Hematopoietic multipotent progenitor cell treated with erythropoietin and hydrocortisone succinate and interleukin-3 and kit ligand, for 4 days (in vitro differentiated cells): Measurements from ENCODE around the gene MDH2.
"Not testable (repeated sequence)": the region's sequence is repeated elsewhere in the genome, so short reads cannot be mapped to it uniquely, and the experiment has no call there.

Source experiments
- DNase-seq: peaks from one replicate; pipeline ENCODE4 v3.0.0-alpha.2; 2015

MDH2 gene

DNA sequence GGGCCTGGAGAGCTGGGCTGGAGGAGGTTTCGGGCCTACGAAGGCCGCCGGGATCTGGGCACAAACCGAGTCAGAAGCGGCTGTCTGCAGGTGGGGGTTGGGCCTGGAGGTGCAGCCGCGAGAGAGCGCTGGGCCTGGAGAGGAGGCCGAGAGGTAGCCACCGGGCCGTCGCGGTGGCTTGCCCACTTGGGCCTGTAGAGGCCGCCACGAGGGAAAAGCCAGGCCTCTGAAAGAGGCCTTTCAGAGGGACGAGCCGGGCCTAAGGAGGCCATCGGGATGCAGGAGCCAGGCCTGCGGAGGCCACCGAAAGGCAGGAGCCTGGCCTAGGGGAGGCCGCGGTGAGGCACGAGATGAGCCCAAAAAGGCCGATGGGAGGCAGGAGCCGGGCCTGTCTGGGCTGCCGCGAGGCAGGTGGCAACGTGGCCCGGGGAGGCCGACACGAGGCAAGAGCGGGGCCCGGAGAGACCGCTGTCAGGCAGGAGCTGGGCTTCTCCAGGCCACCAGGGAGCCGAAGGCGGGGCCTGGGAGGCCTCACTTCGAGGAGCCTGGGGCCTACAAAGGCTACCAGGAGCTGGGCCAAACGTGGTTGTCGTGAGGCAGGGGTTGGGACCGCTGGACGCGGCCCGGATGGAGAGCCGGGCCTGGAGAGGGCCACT is 25.6 kb downstream of the MDH2 start:
- no peak for DNase-seq

DNA sequence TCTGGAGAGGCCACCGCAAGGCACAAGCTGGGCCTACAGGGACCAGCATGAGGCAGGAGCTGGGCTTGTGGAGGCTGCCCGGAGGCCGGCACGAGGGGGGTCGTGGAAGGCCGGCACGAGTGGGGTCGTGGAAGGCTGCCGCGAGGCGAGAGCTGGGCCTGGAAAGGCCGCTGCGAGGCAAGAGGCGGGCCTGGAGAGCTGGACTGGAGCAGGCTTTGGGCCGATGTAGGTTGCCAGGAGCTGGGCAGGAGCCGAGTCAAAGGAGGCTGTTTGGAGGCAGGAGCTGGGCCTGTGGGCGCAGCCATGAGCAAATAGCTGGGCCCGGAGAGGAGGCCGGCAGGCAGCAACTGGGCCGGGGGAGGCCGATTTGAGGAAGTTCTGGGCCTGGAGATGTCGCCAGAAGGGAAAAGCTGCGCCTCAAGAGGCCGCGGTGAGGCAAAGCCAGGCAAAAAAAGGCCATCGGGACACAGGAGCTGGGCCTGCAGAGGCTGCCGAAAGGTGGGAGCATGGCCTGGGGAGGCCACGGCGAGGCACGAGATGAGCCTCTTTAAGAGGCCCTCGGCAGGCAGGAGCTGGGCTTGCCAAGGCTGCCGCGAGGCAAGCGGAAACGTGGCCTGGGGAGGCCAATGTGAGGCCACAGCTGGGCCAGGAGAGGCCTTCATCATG is 26.5 kb downstream of the MDH2 start:
- DNase-seq, result no peak

DNA sequence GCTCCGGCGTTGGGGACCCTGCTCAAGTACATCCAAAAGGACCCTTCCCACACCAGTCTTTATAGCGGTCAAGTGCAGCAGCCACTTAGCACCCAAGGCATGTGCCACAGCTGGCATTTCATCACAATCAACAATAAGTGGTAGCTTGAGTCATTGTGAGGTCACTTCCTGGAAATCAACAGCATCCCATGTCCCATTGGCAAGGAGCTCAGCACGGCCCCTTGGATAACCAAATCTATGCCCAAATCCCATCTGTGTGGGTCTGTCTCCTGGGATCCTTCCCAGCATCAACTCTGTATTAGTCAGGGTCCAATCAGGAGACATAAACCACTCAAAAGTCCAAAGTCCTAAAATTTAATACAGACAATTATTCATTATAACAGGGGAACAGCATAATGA is 27.1 kb downstream of the MDH2 start:
- DNase-seq, result no peak

DNA sequence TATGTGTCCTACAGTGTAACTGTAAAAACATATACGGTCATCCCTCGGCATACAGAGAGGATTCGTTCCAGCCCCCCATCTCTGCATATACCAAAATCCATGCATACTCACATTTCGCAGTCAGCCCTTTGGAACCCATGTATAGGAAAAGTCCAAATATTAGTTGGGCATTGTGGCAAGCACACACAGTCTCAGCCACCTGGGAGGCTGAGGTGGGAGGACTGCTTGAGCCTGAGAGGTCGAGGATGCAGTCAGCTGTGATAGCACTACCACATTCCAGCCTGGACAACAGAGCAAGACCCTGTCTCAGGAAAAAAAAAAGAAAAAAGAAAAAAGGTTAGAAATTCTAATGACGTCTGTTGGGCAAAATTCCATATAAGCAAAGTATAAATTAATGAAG is 29.1 kb downstream of the MDH2 start:
- DNase-seq, result no peak

DNA sequence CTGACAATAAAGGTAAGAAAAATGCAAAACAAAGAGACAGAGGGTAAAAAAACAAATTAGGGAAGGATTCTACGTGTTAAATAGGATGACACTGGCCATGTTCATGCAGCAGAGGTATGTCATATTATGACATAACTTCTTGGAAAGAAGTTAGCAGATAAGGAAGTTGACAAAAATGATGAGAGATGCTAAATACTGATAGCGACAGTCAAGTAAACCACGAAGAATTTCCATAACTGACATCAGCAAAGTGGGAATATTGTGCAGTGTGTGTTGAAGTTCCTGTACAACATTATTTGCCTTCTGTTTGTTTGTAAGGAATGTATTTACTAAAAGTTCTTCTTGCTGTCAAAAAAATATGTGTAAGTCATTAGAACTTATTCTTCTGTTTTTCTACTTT is 29.5 kb downstream of the MDH2 start:
- peak; percentile 38 for DNase-seq

DNA sequence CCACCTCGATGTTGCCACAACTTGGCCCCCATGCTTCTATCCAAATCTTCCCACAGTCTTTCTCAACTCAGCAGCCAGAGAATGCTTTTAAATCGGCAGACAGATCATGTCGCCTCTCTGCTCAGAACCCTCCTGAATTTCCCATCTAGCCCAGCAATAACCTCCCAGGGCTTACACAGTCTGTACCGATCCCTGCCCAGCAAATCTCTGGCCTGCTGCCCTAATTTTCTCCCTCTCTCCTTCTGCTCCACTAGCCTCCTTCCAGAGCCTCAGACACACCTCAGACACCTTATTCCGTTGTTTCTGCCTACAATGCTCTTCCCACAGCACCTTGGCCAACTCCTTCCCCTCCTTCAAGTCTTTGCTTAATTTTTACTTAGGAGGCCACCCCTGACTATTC is 32.3 kb downstream of the MDH2 start:
- no peak for DNase-seq

DNA sequence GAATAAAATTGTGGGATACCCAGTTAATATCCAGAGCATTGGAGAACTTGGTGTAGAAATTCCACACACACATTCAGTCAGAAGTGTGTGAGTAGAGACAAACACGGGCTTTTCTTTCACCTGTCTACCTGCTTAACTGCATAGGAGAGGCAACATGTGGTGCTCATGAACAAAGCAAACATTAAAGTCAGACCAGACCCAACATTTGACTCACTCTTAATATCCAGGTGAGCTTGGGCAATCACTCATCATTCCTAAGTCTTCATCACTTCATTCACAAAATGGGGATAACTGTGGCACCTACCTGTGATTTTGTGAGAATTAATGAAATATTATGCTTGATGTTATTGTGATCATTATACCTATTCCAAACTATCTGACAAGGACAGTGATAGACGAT is 36.2 kb downstream of the MDH2 start:
- not testable (repeated sequence) for DNase-seq

DNA sequence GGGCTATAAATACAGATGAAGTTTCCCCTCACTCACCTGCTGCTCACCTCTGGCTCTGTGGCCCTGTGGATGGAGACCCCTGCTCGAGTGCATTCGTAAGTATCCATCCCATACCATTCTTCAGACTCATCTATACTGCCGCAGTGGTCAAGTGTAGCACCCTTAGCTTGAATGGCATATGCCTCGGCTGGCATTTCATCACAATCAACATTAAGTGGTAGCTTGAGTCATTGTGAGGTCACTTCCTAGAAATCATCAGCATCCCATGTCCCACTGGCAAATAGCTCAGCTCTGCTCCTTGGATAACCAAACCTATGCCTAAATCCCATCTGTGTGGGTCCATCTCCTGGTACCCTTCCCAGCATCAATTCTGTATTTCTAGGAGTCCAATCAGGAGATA is 38.2 kb downstream of the MDH2 start:
- DNase-seq, result no peak

DNA sequence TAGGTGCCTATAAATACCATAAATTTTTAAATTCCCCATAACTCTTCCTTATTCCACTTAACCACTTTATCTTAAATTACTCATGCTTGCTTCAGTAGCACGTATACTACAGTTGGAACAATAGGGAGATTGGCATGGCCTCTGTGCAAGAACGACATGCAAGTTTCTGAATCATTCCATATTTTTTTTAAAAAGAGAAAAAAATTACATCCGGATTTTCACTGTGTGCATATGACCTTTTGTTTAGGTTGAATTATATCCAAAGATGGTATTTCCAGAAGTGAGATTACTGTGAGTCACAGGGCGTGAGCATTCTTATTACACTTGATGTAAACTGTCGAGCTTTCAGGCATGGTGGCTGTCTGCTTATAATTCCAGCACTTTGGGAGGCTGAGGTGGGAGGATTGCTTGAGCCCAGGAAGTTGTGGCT is 39.5 kb downstream of the MDH2 start:
- not testable (repeated sequence) for DNase-seq

DNA sequence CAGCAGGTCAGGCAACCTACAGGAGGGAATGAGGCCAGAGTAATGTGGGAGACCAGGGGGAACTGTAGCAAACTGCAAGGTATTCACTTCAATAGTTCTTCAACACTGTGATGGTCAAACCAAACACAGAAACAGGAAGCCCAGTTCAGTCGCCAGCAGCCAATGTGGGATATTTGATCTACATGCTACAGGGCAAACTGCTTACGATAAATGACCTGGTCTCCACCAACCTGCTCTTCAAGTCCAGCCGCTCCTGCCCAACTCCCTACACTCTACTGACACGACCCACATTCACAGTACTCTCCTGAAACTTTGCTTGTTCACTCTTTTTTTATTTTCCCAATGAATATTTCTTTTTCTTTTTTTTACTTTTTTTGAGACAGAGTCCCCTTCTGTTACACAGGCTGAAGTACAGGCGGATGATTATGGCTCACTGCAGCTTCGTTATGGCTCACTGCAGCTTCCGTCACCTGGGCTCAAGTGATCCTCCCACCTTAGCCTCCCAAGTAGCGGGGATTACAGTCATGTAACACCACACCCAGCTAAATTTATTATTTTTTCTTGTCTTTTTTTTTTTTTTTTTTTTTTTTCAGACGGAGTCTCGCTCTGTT is 42.1 kb downstream of the MDH2 start:
- DNase-seq, result no peak

DNA sequence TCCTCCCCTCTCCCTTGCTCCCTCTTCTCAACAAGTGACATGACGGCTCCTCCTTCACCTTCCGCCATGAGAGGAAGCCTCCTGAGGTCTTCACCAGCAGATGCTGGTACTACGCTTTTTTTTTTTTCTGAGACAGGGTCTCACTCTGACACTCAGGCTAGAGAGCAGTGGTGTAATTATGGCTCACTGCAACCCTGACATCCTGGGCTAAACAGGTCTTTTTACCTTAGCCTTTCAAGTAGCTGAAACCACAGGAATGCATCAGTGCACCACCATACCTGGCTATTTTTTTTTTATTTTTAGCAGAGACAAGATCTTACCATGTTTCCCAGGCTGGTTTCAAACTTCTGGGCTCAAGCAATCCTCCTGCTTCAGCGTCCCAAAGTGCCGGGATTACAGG is 43.6 kb downstream of the MDH2 start:
- DNase-seq, result no peak

DNA sequence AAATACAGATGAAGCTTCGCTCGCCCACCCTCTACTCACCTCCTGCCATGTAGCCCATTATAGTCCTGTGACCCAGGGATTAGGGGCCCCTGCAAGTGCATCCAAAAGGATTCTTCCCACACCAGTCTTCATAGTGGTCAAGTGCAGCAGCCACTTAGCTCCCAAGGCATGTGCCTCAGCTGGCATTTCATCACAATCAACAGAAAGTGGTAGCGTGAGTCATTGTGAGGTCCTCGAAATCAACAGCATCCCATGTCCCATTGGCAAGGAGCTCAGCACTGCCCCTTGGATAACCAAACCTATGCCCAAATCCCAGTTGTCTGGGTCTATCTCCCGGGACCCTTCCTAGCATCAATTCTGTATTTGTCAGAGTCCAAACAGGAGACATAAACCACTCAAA is 45.6 kb downstream of the MDH2 start:
- DNase-seq, result not testable (repeated sequence)

DNA sequence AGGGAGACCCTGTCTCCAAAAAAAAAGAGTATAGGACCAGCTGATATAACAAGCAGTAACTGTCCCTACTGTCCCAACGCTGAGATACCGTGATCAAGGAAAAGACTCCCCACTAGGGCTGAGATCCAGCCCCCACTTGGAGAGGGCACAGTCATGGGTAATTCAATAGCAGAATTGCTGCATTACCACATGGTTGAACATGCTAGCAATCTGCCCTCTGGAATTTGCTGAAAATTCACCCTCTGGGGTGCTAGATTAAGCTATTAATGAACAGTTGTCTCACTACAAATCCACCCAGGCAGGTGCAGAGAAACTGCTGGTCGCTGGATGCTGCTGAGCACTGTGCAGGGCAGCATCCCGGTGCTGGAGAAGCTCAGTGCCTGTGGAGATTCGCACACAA is 46.4 kb downstream of the MDH2 start:
- not testable (repeated sequence) for DNase-seq

DNA sequence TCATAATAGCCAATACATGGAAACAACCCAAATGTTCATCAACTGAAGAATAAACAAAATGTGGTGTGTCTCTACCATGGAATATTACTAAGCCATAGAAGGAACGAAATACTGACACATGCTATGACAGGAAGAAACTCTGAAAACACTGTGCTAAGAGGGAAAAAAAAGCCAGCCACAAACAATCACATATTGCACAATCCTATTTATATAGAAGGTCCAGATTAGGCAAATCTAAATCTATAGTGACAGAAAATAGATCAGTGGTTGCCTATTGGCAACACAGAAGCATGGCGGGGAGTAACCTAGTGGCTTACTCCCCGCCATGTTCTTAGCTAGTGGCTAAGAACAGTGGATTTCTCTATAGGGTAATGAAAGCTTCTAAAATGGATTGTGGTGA is 48.0 kb downstream of the MDH2 start:
- DNase-seq, result no peak

DNA sequence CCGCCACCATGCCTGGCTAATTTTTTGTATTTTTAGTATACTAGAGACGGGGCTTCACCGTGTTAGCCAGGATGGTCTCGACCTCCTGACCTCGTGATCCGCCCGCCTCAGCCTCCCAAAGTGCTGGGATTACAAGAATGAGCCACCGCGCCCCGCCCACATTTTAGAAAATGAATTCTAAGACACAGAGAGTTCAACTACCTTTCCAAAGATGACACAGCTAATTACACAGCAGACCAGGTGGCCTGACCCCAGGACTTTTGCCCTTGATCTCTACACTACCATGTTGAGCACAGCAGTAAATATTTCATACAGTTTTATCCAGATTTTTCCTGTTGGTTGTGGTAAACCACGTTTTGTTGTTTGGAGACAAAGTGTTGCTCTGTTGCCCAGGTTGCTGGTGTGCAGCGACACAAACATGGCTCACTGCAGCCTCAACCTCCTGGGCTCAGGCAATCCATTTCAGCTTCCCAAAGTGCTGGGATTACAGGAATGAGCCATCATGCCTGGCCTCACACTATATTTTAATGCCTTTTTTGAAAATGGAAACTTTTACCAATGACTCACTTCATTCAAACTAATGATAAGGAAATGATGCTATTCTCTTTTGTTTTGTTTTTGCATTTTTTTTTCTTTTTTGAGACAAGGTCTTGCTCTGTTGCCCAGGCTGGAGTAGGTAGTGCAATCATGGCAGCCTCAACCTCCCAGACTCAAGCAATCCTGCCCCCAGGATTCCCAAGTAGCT is 54.0 kb downstream of the MDH2 start:
- not testable (repeated sequence) for DNase-seq

DNA sequence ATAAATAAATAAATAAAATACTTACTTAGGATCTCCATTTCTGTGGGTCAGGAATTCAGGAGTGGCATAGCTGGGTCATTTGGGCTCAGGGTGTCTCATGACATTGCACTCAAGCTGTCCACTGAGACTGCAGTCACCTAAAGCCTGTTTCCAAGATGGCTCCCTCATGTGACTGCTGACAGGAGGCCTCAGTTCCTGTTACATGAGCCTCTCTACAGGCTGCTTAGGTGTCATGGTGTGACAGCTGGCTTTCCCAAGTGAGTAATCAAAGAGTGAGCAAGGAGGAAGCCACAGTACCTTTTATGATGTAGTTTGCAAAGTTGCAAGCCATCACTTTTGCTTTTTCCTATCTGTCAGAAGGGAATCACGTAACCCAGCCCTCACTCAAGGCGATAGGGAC is 55.9 kb downstream of the MDH2 start:
- DNase-seq, result not testable (repeated sequence)

DNA sequence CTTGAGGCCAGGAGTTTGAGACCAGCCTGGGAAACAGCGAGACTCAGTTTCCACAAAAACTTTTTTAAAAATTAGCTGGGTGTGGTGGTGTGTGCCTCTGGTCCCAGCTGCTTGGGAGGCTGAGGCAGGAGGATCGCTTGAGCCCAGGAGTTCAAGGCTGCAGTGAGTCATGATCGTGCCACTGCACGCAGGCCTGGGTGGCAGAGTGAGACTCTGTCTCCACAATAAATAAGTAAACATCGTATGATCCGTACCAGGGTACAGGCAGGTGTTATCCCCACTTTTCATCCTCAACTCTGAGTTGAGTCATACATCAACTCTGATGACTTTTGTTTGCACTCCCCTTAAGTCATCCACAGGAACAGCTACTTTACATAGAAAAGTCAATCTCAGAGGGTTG is 58.2 kb downstream of the MDH2 start:
- not testable (repeated sequence) for DNase-seq

DNA sequence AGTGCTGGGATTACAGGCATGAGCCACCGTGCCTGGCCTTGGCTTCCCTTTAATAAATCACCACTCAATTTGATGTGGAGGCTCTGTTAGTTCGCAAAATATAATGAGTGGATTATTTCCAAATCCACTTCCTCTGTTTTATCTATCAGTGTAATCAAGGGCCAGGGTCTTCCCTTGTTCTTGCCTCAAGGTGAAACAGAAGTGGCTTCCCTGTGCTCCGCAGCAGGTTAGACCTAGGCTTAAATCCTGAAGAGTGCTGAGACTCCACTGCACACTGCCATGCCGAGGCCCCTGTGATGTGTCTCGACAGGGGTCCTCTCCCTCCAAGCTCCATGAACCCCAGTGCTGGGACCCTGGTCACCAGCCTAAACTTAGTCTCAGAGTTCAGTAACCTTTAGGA is 59.0 kb downstream of the MDH2 start:
- DNase-seq, result no peak

DNA sequence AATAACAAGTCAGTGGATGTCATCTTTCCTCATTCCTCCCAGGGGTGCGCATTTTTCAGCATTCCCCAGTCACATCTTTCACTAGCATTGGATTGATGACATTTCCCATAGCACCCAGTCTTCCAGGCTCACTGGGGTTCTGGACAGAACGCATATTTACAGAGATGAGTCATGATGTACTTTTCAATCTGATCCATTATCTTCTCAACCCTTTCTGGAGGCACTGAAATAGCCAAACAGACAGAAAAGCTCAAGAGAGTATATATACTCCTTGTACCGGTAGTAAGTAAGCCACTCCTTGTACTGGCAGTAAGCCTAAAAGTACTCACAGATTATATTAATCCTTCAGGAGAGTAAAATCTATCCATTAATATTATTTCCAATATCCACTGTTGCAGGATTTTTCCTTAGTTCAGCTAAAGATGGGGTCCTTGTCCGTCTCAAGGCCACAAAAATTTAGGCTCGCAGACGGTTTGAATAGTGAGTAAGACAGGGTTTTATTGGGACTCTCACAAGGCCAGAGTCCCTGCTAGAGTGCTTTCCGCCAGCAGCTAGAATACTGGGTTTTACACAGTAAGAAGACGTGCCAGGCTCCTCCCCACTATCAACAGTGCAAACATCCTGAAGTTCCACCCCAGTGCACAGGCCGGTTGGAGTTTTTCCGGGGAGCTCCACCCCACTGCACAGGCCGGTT is 60.8 kb downstream of the MDH2 start:
- DNase-seq, result no peak

DNA sequence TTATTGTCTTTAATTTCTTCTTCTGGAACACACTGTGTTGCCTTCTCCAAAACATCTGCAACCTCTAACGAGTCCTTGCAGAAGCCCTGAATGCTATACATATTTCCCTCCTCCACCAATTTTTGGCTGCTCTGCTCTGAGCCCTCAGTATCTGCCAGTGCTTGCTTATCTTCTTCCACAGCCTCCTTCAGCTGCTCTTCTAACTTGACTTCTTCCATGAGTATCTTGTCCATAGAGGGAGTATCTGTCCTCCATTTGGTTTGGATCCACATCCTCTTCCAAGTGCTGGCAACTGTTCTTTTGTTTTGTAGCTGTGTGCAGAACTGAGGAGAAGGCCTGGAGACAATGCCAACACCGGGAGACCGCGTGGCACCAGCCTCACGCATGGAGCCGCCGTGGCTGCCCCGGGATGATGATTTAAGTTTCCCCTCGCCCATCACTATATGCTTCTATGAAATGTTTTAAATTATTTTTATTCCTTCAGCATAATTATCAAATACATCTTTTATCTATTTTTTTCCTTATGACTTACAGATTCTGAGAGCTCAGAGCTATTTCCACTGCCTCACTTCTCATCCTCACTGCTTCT is 65.2 kb downstream of the MDH2 start:
- DNase-seq, result not testable (repeated sequence)

DNA sequence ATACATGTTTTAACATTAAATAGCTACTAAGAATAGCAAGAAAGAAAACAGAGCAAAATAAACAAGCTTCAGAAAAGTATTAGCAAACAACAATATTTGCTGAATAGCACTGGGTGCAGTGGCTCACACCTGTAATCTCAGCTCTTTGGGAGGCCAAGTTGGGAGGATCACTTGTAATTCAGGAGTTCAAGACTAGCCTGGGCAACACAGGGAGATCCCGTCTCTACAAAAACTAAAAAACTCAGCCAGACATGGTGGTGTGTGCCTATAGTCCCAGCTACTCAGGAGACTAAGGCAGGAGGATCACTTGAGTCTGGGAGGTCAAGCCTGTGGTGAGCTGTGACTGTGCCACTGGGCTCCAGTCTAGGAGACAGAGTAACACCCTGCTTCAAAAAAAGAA is 66.8 kb downstream of the MDH2 start:
- not testable (repeated sequence) for DNase-seq
